Neuronal stem cell (in vitro differentiated cells): ENCODE data around the gene MAS1.

Experiments used
- DNase-seq: peaks from one replicate; pipeline ENCODE4 v3.0.0-alpha.2; 2013; ENCODE audit warnings: low spot score
- H2AFZ ChIP-seq: one replicate; pipeline ENCODE4 v1.6.1; 2013; ENCODE audit warnings: mild to moderate bottlenecking, low read length, inconsistent platforms
- H2AK5ac ChIP-seq: 2 replicates; pipeline ENCODE4 v1.6.1; 2013; ENCODE audit warnings: low read depth, mild to moderate bottlenecking, inconsistent platforms, low read length, moderate library complexity, mixed read lengths
- H2BK120ac ChIP-seq: 2 replicates; pipeline ENCODE4 v1.6.1; 2013; ENCODE audit warnings: low read depth, mild to moderate bottlenecking, inconsistent platforms, low read length, moderate library complexity, mixed read lengths
- H2BK12ac ChIP-seq: one replicate; pipeline ENCODE4 v1.6.1; 2013; ENCODE audit warnings: low read length, inconsistent platforms
- H2BK15ac ChIP-seq: 2 replicates; pipeline ENCODE4 v1.6.1; 2013; ENCODE audit warnings: mild to moderate bottlenecking, low read length, inconsistent platforms, mixed read lengths
- H2BK5ac ChIP-seq: one replicate; pipeline ENCODE4 v1.6.1; 2013; ENCODE audit warnings: inconsistent platforms, mild to moderate bottlenecking, low read length, moderate library complexity
- H3K14ac ChIP-seq: one replicate; pipeline ENCODE4 v1.6.1; 2013; ENCODE audit warnings: low read length, inconsistent platforms
- H3K18ac ChIP-seq: 2 replicates; pipeline ENCODE4 v1.6.1; 2013; ENCODE audit warnings: low read length, inconsistent platforms
- H3K23ac ChIP-seq: 2 replicates; pipeline ENCODE4 v1.6.1; 2013; ENCODE audit warnings: low read depth, mild to moderate bottlenecking, mixed read lengths, low read length, inconsistent platforms; ENCODE audit not compliant: poor library complexity
- H3K27ac ChIP-seq: replicated peaks from 3 replicates; pipeline ENCODE4 v1.5.1; 2013; ENCODE audit warnings: low read length, inconsistent platforms
- H3K27me3 ChIP-seq, 3 experiments: 2 replicates each; pipeline ENCODE4 v1.6.1; 2013; ENCODE audit warnings: low read length in 3 of 3, mild to moderate bottlenecking in 2 of 3, inconsistent platforms in 1 of 3, low read depth in 1 of 3, mixed read lengths in 1 of 3, moderate library complexity in 1 of 3; ENCODE audit not compliant: control insufficient read depth in 3 of 3, insufficient read depth in 3 of 3
- H3K36me3 ChIP-seq, 2 donors: replicated peaks in 1 of 2; 2 replicates each; pipeline ENCODE4 v1.6.1; 2013; ENCODE audit warnings: low read length in 2 of 2; ENCODE audit not compliant: control insufficient read depth in 2 of 2, insufficient read depth in 2 of 2
- H3K4ac ChIP-seq: 2 replicates; pipeline ENCODE4 v1.6.1; 2013; ENCODE audit warnings: inconsistent platforms, mild to moderate bottlenecking, low read length, moderate library complexity
- H3K4me1 ChIP-seq, 2 donors: 1 replicate in 1 of 2; 2 replicates in 1 of 2; pipeline ENCODE4 v1.6.1; 2013; ENCODE audit warnings: low read length in 2 of 2, low read depth in 1 of 2; ENCODE audit not compliant: control insufficient read depth in 2 of 2, insufficient read depth in 1 of 2
- H3K4me2 ChIP-seq: one replicate; pipeline ENCODE4 v1.6.1; 2013; ENCODE audit warnings: mild to moderate bottlenecking, low read length, inconsistent platforms; ENCODE audit not compliant: insufficient read depth, poor library complexity, severe bottlenecking
- H3K4me3 ChIP-seq, 2 donors: 2 replicates each; pipeline ENCODE4 v1.5.1; 2013; ENCODE audit warnings: low read length in 2 of 2, mild to moderate bottlenecking in 2 of 2, inconsistent platforms in 1 of 2, moderate library complexity in 1 of 2
- H3K79me1 ChIP-seq: one replicate; pipeline ENCODE4 v1.6.1; 2013; ENCODE audit warnings: low read depth, mild to moderate bottlenecking, inconsistent platforms, low read length, moderate library complexity
- H3K9ac ChIP-seq: one replicate; pipeline ENCODE4 v1.6.1; 2013; ENCODE audit warnings: mild to moderate bottlenecking, low read depth, low read length, inconsistent platforms; ENCODE audit not compliant: poor library complexity
- H3K9me3 ChIP-seq, 2 donors: replicated peaks in 1 of 2; 2 replicates each; pipeline versions ENCODE3 to v1.6.1; 2013; ENCODE audit warnings: low read length in 2 of 2, mild to moderate bottlenecking in 2 of 2, inconsistent platforms in 1 of 2, low read depth in 1 of 2, mixed read lengths in 1 of 2, moderate library complexity in 1 of 2; ENCODE audit not compliant: control insufficient read depth in 2 of 2, insufficient read depth in 1 of 2
- H4K8ac ChIP-seq: one replicate; pipeline ENCODE4 v1.6.1; 2013; ENCODE audit warnings: low read depth, mild to moderate bottlenecking, inconsistent platforms, low read length, moderate library complexity
- H4K91ac ChIP-seq: one replicate; pipeline ENCODE4 v1.6.1; 2013; ENCODE audit warnings: low read length, low read depth, mild to moderate bottlenecking, inconsistent platforms; ENCODE audit not compliant: poor library complexity
- whole genome bisulfite sequencing, 2 donors: extraction: QIAGEN DNeasy Blood & Tissue Kit; methylation state at CpG; one replicate each; pipeline ENCODE4 v1.1.7; 2013; ENCODE audit warnings: missing lambda C conversion rate in 2 of 2, mixed read lengths in 1 of 2; ENCODE audit not compliant: insufficient read length in 2 of 2, insufficient replicate concordance in 1 of 2; ENCODE audit errors: extremely low coverage in 2 of 2; 5-methylcytosine and 5-hydroxymethylcytosine counted together

MAS1 gene

GRCh38 chr6:159892053-159892452 is 1.3 kb downstream of the MAS1 start:
- Histone ChIP-seq H3K27ac (no peak overlapping the region), H4K91ac (no peak overlapping the region), H2BK120ac (no peak overlapping the region), H3K79me1 (no peaks in the 10 kb centered on the region), H2AFZ (no peak overlapping the region), H3K4me2 (no peak overlapping the region), H4K8ac (no peak overlapping the region), H3K4me3 (no peak overlapping the region), H3K27me3 (peaks cover 0 to 35% (median 0%) of the 10 kb centered on the region in 3 experiments), H2BK5ac (no peak overlapping the region), H3K9ac (no peak overlapping the region), H3K4ac (no peak overlapping the region), H3K23ac (no peak overlapping the region), H3K36me3 (no peaks in the 10 kb centered on the region), H2AK5ac (no peak overlapping the region), H2BK12ac (no peak overlapping the region), H2BK15ac (no peak overlapping the region), H3K4me1 (peaks cover 0 to 5% of the 10 kb centered on the region in 2 donors), H3K18ac (no peak overlapping the region), H3K14ac (no peak overlapping the region), H3K9me3 (no peaks in the 10 kb centered on the region)
- DNase-seq: no peak
- WGBS, 2 donors: no CpG with 5 or more reads among the region's 4 CpGs

- Histone ChIP-seq H2AK5ac (peak overlapping the region; percentile 82), H3K27ac (no peak overlapping the region), H3K4me2 (no peak overlapping the region), H3K18ac (no peak overlapping the region), H3K27me3 (peaks cover 0 to 28% (median 0%) of the 10 kb centered on the region in 3 experiments), H2AFZ (no peak overlapping the region), H4K8ac (no peak overlapping the region), H2BK15ac (no peak overlapping the region), H3K79me1 (no peaks in the 10 kb centered on the region), H3K9me3 (no peaks in the 10 kb centered on the region), H3K4me3 (peak overlapping the region in 1 of 2 donors; percentile 48), H3K4me1 (peaks cover 0 to 3% of the 10 kb centered on the region in 2 donors), H2BK12ac (no peak overlapping the region), H3K36me3 (no peaks in the 10 kb centered on the region), H3K4ac (no peak overlapping the region), H4K91ac (no peak overlapping the region), H2BK5ac (no peak overlapping the region), H3K14ac (no peak overlapping the region), H3K23ac (no peak overlapping the region), H2BK120ac (no peak overlapping the region), H3K9ac (no peak overlapping the region)
- whole genome bisulfite sequencing, 2 donors: no CpG with 5 or more reads among the region's 3 CpGs
- DNase-seq: no peak
Observed at GRCh38 chr6:159893064-159893463, 2.3 kb downstream of the MAS1 start.

- no peak overlapping the region for H3K4ac ChIP-seq
- H3K27ac ChIP-seq: no peak overlapping the region
- peaks cover 0 to 9% (median 0%) of the 10 kb centered on the region in 3 experiments for H3K27me3 ChIP-seq
- no peak overlapping the region for H2BK15ac ChIP-seq
- no peaks in the 10 kb centered on the region for H3K9me3 ChIP-seq
- no peak for DNase-seq
- no peaks in the 10 kb centered on the region for H3K79me1 ChIP-seq
- H3K14ac ChIP-seq: no peak overlapping the region
- H4K8ac ChIP-seq: no peak overlapping the region
- no peak overlapping the region for H3K9ac ChIP-seq
- H2AK5ac ChIP-seq: no peak overlapping the region
- H3K4me3 ChIP-seq: no peak overlapping the region
- no peak overlapping the region for H2BK120ac ChIP-seq
- H3K23ac ChIP-seq: no peak overlapping the region
- H2BK5ac ChIP-seq: no peak overlapping the region
- no CpG with 5 or more reads among the region's 4 CpGs for WGBS, 2 donors
- H3K36me3 ChIP-seq: no peaks in the 10 kb centered on the region
- H4K91ac ChIP-seq: no peak overlapping the region
- H3K4me2 ChIP-seq: no peak overlapping the region
- H3K4me1 ChIP-seq: peaks cover 0 to 3% of the 10 kb centered on the region in 2 donors
- no peak overlapping the region for H2AFZ ChIP-seq
- H3K18ac ChIP-seq: no peak overlapping the region
- H2BK12ac ChIP-seq: no peak overlapping the region
Observed at GRCh38 chr6:159894991-159895390, 4.2 kb downstream of the MAS1 start.

GRCh38 chr6:159897603-159898002 is 6.8 kb downstream of the MAS1 start:
- DNase-seq: no peak
- no peak overlapping the region for H3K23ac ChIP-seq
- WGBS, 2 donors: no CpG with 5 or more reads among the region's 4 CpGs

More at GRCh38 chr6:159897603-159898002, 6.8 kb downstream of the MAS1 start:
- Histone ChIP-seq H2BK5ac (no peak overlapping the region), H2AK5ac (no peak overlapping the region), H3K9ac (no peak overlapping the region), H3K27me3 (peaks cover 0 to 14% (median 0%) of the 10 kb centered on the region in 3 experiments), H3K9me3 (no peaks in the 10 kb centered on the region), H2BK15ac (no peak overlapping the region), H2BK12ac (no peak overlapping the region), H4K8ac (no peak overlapping the region), H2BK120ac (no peak overlapping the region), H3K4ac (no peak overlapping the region), H3K27ac (no peak overlapping the region), H3K79me1 (no peaks in the 10 kb centered on the region), H4K91ac (no peak overlapping the region), H3K36me3 (no peaks in the 10 kb centered on the region), H3K4me1 (no peaks in the 10 kb centered on the region), H3K18ac (no peak overlapping the region), H3K4me3 (no peak overlapping the region), H2AFZ (no peak overlapping the region), H3K4me2 (no peak overlapping the region), H3K14ac (no peak overlapping the region)
